GM12865 (cell line): ENCODE results near the gene ELF5.

Experiments
- DNase-seq: peaks from one replicate; pipeline ENCODE4 v3.0.0; 2010; ENCODE audit warnings: low read depth
- H3K4me3 ChIP-seq: 2 replicates; pipeline ENCODE4 v1.5.1; 2011; ENCODE audit warnings: mild to moderate bottlenecking, low read depth, low read length, control low read depth
- TF ChIP-seq, protein P1 (sequence below): IDR thresholded peaks from 2 replicates; pipeline ENCODE4 v1.5.1; 2011; ENCODE audit warnings: low read length, control low read depth, low read depth, inconsistent platforms; ENCODE audit not compliant: insufficient read depth; ENCODE audit errors: missing control alignments

Gene ELF5

DNA sequence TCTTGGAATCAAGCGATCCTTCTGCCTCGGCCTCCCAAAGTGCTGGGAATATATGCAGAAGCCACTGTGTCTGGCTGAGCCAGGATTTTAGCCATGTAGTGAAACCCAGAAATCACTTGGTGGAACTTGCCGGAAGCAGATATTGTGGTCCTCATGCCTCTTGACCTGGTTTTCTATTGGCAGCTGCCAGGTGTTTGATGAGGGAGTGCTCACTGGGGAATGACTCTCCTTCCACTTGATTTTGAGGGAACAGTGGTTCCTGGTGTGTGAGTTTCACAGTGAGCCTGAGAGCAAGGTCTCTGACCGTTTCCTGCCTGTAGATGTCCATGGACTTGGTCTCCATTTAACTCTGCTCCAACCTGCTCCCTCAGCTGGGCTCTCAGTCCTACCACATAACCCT, 34.7 kb upstream of the ELF5 start:
- H3K4me3 ChIP-seq, result no peak overlapping the region
- no peak for DNase-seq
- TF ChIP-seq, protein P1, sequence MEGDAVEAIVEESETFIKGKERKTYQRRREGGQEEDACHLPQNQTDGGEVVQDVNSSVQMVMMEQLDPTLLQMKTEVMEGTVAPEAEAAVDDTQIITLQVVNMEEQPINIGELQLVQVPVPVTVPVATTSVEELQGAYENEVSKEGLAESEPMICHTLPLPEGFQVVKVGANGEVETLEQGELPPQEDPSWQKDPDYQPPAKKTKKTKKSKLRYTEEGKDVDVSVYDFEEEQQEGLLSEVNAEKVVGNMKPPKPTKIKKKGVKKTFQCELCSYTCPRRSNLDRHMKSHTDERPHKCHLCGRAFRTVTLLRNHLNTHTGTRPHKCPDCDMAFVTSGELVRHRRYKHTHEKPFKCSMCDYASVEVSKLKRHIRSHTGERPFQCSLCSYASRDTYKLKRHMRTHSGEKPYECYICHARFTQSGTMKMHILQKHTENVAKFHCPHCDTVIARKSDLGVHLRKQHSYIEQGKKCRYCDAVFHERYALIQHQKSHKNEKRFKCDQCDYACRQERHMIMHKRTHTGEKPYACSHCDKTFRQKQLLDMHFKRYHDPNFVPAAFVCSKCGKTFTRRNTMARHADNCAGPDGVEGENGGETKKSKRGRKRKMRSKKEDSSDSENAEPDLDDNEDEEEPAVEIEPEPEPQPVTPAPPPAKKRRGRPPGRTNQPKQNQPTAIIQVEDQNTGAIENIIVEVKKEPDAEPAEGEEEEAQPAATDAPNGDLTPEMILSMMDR, result no peak

DNA sequence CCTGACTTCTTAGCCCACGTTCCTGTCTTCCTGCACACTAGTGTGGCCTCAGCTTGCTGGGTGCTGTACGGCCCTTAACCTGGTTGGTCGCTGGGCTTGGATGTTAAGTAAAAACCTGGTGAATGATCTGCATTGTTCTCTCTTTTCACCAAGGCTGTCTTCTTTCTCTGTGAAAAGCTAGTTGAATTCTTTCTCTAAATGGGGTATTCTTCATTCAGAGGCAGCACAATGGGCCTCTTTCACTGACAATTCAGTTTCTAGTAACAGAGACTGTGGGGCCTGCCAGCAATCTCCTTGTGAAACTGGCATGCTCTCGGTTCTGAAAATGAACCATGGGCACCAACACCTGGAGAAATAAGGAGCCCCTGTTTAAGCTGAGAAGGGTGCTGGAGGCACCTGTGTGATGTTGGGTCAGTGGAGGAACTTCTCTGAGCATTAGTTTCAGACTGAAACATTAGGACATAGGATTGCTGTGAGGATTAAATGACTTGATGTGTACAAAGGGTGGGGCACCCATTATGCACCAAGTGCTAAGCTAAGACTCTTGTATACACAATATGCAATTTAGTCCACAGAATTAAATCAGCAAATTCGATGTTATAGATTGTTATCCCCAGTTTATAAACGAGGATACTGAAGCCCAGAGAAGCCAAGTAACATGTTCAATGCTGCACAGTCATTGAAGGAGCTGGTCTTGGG, 33.1 kb upstream of the ELF5 start:
- TF ChIP-seq, protein P1, result no peak
- DNase-seq, result no peak
- no peak overlapping the region for H3K4me3 ChIP-seq

DNA sequence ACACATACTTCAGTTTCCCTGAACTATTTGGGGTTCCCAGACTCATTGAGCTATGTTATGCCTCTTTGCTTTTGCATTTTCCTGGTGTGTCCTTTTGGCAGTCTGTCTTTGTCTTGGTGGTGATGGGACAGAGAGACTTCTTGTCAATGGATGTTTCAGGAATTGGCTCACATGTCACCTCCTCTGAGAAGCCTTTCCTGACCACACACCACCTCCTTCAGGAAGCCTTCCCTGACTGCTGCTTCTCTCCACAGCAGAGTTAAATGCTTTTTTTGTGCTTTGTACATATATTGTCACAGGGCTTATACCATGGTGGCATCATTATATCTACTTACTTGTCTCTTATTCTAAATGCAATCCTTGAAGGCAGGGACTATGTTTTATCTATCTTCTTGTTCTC, 28.5 kb upstream of the ELF5 start:
- no peak overlapping the region for H3K4me3 ChIP-seq
- DNase-seq, result no peak
- TF ChIP-seq, protein P1, result no peak

DNA sequence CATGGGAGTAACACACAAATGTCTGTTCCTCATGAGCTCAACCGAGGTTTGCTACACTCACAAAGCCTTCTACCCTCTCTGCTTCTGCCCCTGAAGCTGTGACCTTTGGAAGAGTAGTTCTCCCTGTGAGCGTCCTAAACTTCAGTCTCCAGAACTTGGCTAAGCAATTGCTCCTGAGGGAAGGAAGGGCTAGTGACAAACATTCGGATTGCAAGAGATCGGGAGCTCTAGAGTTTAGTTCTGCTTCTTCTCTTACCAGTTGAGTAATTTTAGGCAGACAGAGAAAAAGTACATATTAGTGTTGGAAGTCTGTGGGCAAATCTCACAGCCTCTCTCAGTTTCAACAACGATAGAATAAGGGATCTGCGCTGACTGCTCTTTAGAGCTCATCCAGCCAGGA, 27.3 kb upstream of the ELF5 start:
- TF ChIP-seq, protein P1, result no peak
- DNase-seq, result no peak

DNA sequence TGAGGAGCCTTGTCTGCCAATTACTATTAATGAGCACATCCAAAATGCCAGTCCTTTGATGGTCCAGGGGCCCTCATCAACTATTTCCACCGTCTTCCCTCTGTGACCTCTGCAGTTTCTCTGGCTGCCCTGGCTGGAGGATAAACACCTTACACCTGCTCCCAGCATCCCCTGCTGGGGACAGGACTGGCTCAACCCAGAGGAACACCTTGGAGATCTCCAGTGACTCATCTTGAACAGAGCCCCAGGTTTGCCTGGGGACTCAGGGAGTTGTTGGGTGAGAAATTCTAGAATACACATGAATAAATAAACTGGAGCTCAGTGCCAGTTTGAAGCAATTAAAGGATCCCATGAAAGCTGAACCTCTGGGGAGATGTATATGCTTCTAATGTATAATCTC, 24.0 kb upstream of the ELF5 start:
- TF ChIP-seq, protein P1, result no peak
- H3K4me3 ChIP-seq, result no peak overlapping the region
- DNase-seq, result no peak

More for the DNA sequence above, 27.3 kb upstream of the ELF5 start:
- H3K4me3 ChIP-seq, result no peak overlapping the region

DNA sequence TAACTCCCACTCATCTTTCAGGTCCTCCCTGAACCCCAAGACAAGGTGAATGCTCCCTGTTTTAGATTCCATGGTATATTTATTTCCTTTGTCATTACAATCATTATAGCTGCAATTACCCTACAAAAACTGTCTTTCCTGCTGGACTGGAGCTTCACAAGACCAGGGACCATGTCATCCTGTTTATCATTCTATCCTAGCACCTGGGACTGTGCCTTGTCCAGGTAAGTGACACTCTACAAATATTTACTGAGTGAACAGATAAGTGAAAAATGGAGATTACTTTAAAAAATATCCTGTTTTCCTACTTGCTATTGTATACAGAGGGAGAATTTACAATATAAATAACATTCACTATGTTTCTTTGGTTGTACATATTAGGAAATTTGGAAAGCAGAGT, 22.5 kb upstream of the ELF5 start:
- DNase-seq, result no peak
- no peak overlapping the region for H3K4me3 ChIP-seq
- TF ChIP-seq, protein P1, result no peak

DNA sequence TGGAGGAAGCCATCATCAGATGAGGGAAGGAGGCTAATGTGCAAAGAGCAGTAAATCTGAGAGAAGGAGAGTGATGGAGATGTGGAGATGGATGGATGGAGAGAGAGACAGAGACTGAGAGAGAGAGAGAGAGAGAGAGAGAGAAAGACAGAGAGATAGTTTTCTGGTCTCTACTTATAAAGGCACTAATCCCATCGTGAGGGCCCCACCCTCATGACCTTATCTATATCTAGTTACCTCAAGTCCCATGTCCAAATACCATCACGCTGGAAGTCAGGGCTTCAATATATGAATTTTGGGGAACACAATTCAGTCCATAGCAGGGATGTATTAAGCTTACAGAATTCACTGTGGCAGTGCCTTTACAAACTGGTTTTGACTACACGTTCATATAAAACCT, 21.2 kb upstream of the ELF5 start:
- DNase-seq, result no peak
- TF ChIP-seq, protein P1, result no peak
- no peak overlapping the region for H3K4me3 ChIP-seq
